Nucleus accumbens (tissue), 56 donors: ENCODE results near the gene ZBTB38.
A peak's percentile ranks its signal among the peaks of the same experiment; 100 is the strongest.

ENCODE experiments used
- DNase-seq, 56 donors: peaks; one replicate each; lab custom pipeline; 2025; lab: John Stamatoyannopoulos, UW

The ZBTB38 gene

DNA sequence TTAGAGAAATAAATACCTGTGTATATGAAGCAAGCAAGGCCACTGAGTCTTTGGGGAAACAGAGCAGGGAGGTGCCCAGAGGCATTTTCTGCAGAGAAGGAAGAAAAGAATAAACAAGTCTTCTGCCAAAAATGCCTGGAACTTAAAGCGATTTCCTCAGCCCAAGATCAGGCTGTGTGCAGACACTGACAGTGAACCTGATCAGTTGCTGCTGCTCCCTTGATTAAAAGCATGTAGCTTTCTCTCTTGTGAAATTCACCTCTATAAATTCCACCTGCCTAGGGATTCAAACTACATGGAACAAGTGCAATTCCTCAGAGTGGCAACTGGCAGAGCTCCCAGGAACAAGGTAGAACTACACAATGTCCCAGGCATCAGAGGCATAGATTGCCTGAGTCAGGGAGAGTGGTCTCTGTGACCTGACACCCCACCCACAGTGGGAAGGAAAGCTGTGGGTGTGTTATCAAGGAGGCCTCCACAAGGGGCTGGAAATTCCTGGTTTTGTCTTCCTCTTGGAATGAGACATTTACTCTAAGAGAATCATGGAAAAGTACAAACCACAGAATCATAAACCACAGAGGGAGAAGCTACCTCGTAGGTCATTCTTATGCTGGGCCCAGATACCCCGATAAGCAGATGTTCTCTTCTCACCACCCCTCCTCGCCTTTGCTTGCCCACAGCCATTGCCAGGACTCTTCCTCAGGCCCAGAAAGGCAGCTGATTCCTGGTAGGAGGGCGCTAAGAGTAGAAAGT lies 1.8 kb upstream of the ZBTB38 start:
- no peak for DNase-seq

DNA sequence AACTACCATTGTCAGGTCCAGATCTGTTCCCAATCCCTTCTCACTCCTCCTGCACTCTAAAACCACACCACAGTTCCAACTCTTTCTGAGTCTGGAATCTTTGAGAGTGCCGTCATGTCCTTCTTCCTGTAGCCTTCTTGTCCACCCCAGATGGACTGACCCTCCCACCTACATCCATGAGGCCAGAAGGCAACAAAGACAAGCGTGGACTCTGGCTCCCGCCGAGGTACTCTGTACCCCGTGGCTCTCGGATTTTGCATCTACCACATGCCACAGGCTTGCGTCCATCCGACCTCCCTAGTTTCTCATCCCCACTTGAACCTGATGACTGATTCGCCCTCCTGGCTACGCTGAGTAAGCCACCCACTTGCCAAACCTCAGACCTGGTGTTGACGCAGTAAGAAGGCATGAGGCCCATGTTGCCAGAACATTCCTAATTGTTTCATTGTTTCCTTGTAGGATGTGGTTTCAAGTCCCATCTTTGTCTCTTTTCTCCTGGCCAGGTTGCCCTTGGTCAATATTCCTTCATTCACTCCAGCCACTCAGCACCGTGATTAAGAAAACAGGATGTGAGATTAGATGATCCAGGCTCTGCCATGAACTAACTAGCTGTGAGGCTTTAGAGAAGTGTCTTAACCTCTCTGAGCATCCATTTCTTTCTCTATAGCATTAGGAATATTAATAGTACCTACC lies 1.1 kb upstream of the ZBTB38 start:
- DNase-seq, result no peak

DNA sequence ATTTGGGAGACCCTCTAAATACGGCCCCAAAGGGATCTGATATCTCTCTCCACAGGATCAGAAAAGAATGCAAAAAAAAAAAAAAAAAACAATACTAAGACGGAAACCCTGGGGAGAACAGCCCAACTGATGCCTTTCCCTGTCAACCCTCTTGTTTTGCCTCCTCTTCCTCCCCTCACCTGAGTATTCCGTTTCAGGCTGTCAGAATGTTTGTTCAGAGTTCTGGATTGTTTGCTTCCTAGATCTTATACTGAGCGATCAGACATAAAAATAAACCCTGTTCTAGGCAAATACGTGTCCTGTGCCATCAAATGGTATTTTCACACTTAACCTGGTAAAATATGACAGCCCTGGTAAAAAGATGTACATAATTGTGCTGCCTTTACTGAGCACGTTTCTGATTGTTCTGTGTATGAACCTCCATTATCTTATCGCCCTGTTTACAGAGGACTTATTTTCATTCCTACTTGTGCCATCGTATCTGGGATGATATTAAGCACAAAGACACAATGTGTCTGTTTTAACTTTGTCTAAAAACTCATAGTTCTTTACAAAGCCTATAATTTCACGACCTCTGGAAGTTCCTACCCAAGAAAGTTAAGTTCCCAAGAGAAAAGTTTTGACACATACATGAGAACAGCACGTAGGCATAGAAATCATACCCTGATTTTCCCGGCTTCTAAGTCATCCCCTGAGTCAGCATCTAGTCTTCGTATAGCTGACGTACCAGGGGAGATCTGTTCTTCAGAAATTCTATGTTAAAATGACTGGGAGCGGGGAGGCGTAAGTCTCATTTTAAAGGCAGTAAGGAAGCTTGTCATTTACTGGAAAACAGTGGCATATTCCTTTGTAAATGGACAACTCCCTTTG lies 856 bp downstream of the ZBTB38 start:
- no peak for DNase-seq

DNA sequence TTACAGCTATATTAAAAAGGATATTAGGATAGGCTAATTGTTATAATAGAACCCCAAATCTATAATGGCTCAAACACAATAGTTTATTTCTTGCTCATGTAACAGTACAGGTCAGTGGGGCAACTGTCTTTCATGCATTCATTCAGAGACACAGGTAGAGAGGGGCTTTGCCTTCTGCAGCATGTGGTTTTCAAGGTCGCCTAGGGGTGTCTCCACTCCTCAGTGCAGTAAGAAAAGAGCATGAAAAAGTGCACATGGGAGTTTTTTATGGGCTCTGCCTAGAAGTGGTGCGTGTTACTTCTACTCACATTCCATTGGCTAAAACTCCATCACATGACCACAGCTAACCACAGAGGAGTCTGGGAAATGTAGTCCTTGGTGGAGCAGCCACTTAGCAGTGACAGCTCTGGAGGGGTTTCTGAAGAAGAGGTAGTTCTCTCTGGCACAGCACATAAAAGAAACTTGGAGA lies 1.8 kb downstream of the ZBTB38 start:
- peak in 41 of 56 donors; percentile 4 to 80 (median 50) for DNase-seq

DNA sequence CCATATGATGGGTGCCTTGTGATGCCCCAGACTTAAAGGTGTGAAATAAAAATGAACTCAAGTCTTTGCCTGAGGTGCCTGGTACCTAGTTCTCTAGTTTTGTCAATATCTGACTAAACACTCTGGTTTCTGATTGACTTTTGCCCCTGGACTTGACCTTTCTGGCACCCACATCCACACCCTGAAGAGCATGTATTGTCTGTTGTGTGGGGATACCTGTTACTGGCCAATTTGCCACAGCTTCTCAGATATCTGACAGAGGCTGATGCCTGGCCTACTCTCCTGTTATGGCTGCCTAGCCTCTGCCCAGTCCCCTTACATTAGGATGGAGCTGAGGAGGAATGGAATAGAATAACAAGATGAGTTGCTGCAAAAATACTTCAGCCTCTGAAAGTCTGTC lies 3.6 kb downstream of the ZBTB38 start:
- DNase-seq, result no peak

DNA sequence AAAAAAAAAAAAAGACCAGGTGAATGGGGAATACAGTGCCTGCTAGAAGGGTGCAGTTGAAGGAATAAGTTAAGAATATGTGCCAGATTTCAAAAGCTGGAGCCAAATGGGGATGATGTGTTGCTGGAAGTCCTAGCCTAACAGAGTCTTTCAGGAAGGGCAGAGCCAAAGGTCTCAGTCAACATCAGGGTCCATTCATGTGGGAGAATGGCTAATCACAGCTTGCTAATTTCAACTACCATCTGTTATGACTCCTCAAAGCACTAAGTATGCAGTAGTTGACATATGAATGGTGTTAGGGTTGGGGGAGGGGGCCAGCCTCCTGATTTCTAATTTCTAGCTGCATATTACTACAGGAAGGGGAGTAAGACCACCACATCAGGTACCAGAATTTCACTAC lies 4.4 kb downstream of the ZBTB38 start:
- DNase-seq, result no peak

DNA sequence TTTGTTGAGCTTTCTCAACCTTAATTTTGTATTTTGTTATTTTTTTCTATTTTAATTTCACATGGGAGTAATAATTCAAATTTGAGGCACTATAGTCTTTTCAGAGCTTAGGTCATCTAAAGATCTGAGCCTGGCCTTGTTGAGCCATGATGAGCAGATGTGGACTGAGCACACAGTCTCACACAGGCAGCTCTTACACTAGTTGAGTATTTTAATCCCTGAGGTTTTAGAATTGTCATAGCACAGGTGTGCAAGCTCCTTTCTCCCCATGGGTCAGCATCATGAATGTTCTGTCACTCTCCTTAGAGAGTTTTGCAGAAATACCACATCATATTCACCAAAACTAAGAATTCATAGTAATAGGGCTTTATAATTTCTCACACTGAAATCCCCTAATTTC lies 4.9 kb downstream of the ZBTB38 start:
- no peak for DNase-seq

DNA sequence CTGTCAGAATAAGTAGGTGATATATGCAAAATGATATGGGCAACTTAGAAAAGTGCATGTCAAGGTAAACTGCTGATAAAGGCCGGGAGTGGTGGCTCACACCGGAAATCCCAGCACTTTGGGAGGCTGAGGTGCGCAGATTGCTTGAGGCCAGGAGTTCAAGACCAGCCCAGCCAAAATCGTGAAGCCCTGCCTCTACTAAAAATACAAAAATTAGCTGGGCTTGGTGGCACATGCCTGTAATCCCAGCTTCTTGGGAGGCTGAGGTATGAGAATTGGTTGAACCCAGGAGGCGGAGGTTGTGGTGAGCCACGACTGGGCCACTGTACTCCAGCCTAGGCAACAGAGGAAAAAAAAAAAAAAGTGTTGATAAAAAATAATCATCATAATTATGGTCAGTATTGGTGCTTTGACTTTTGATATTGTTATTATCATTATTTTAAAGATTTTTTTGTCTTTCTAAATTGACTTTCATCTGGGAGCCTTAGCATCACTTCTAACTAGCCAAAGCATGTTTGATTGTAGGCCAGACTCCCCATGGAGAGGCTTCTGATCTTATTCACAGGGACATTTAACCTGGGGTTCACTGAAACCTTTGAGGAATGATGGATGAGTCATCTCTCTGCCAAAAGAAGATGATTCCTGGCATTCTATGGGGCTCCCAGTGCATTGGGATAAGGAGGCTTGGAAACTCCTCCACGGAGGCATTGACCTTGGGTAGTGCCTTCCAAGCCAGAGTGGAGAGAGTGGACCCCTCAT lies 5.6 kb downstream of the ZBTB38 start:
- no peak for DNase-seq

DNA sequence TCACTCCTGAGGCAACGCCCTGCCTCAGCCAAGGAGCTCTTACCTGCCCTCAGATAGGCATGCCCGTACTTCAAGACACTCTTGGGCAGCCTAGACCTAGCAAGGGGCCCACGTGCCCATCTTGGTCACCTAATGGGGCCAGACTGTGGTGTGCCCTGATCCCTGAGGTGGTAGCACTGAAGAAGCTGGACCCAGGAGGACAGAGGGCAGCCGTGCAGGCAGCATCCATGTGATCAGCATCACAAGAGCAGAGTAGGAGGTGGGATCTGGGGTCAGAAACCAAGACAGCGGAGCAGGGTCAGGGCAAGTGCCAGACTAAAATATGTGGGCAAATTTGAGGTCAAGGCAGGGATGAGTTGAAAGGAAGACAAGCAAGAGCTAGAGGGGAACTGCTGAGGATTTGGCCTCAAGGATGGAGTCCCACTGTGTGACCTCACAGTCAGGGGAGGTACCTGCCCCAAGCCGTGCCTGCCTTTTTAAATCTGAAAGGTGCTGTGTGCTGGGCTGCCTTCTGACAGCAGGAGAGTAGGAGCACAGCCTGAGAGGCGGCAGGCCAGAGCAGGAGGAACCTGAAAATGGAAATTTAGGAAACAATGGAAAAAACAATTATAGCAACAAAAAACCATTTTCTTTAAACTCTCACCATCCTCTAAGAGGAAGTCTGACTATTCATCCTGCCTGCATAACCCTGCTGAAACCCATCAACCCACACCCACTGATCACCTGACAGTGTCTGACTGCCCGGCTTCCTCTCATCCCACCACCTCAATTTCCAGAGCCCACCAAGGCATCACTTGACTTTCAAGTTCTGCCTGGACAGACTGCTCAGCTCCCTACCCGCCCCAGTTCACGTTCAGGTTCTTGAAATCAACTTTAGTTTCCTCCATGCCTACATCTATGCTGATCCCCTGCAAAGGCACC lies 7.3 kb downstream of the ZBTB38 start:
- no peak for DNase-seq

DNA sequence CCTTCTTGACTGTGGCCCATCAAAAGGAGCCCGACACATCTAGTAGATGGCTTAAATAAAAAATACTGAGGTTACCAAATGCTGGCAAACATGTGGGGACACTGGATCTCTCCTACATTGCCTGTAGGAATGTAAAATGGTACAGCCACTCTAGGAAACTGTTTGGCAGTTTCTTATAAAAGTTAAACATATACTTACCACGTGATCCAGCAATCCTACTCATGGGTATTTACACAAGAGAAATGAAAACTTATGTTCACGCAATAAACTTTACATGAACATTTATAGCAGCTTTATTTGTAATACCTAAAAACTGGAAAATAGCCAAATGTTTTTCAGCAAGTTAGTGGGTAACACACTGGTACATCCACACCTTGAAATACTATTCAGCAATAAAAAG lies 9.1 kb downstream of the ZBTB38 start:
- DNase-seq, result no peak

DNA sequence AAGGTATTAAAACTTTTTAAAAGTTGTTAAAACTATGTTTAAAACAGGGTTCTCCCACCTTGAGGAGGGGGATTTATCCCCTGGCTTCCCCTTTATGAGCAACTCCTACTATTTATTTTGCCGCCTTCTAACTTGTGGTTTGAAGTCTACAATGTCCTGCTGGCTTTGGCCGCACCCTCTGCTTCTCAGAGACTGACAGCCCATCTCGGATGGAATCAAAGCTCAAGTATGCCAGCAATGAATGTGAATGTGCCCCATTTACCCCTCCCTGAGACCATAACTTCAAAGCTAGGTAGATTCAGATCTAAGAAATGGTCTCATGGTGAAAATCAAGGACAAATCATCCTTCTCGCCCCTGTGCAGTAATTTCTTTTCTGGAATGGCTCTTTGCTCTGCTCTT lies 10.3 kb downstream of the ZBTB38 start:
- DNase-seq, result no peak

DNA sequence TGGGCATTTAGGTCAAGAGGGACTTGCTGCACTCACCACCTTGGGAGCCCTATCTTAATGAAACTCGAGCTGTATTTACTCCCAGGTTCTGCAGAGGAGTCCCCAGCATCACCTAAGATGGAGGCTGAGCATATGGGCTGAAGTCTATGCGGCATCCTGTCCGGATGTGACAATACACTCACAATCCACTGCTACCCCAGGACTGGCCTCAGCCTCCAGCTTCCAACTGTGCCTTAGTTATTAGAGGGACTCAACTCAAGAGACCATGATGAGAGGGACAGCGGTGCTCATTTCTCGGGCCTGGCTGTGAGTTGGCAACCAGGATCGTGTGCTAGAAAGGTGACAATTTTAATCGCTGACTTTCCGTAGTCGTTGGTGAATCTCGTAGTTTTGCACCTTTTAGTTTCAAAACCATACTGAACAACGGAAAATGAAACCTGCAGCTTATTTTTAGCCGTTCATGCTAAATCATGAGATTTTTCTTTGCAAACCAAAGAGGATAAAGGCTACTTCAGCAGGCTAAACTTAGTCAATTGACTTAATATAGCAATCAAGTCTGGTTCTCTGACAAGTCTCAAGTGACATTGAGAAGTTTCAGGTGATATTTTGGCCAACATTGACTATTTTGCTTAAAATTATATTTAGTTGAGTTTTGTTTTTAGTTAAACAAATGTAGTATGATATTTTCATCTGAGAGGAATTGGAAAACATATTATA lies 11.1 kb downstream of the ZBTB38 start:
- no peak for DNase-seq

DNA sequence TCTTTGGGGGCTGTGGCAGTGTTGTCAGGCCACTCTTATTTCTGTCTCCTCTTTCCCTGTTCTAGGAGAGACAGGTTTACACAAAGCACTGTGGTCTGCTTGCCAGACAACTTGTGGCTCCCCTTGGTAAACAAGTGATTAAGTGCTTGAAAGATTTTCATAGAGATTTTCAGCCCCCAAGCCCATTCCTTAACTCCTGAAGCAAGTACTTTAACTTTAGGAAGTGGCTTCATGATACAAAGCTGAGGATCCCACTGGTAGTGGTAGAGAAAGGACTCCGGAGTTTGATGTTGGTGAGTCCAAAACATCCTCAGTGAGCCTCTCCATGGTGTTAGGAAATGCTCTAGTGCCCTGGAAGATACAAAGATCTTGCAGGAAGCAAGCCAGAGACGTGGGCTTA lies 12.0 kb downstream of the ZBTB38 start:
- DNase-seq, result no peak

DNA sequence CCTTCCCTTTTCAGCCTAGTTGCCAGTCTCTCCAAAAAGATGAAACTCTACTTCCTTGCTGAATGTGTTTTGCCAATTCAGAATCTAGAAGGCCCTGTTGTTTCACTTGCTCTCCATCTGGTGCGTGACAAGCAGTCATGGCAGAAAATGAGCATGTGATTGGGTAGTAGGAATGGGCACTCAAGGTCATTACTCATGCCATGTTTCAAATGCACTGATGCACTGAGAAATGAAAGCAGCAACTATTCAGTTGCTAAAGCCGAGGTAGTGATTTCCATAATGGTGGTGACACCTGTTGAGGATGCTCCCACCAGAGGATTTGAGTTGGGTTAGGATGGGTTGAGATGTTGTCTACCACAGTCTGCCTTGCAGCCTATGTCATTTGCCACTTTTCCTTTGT lies 12.7 kb downstream of the ZBTB38 start:
- peak in 1 of 56 donors; percentile 25 for DNase-seq

DNA sequence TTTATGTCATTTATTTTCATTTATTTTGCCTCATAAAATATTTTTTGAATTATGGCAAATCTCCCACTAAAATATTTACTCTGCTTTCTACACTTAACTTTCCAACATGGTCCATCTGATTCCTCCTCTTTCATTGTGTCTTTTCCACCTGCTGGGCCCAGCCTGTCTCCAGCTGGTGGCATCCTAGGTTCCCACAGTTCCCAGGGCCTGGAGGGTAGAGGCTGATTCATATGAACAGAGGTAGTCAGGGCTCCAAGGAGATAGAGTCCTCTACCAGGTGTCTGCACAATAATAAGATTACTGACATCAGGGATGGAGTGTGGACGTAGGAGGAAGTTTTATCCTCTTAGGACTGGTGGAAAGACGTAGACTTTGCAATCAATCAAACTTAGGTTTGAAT lies 14.3 kb downstream of the ZBTB38 start:
- DNase-seq, result no peak

DNA sequence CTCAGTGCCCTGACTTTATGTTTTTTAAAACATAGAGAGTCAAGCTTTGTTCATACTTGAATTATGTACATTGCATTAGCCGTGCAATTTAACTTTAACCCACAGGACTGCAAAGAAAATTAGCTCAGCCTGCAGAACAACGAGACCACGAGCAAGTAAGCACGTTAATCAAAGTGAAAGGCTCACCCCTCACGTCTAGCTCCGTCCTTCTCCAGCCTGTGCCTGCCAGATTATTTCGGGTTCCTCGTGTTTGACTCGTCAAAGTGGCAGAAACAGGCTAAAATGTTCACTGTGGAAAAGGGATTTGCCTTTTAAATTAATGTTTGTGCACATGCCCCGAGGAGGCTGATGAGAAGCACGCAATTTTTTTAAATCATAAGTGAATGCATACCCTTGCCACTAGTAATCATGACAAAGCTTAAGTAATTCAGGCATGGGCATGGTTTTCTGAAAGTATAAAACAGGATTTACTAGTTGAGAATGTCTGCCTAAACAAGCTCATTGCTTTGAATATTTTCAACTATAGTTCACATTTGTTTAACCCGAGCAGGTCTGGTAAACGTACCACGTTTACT lies 15.3 kb downstream of the ZBTB38 start:
- peak in 1 of 56 donors; percentile 15 for DNase-seq

DNA sequence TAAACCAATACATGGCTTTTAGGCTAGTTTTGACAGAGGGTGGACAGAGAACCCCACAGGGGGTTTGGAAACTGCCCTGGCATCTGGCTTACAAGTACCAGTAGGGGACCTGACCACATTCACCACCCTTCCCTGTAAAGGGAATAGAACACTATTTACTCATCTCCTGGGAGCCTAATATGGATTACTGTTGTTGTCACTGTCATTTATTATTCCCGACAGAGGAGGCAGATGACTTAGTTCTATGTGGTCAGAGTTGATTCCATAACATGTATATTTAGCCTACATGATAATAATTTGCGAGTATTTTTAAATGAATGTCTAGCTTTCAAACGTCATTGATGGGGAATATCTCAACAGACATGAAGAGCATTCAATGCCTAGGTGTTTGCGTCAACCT lies 15.9 kb downstream of the ZBTB38 start:
- no peak for DNase-seq

DNA sequence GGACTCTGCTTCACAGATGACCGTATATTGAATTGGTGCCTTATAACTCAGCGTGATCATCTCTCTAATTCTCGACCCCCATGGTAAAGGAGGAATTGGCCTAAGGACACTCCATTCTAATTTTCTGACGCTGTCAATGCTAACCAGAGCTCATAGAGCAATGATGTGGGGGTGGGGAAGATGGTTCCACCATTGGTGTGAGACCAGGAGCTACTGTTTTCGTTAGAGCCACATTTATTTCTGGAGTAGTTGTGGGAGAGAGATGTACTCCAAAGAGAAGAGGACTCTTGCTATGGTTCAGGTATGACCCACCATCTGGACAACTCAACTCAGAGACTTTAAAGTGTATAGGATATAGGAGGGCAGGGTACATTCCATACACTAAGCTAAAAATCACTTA lies 16.3 kb downstream of the ZBTB38 start:
- DNase-seq, result no peak
